ENCODE data around the gene CDC42SE2. TPM values are rescaled to one million over a fixed set of nuclear protein-coding genes. Genes with fewer than 3 reads are reported as not detected.

CDC42SE2 gene
- total RNA-seq, 1 experiment from 2014 or later: 32.8 TPM

DNA sequence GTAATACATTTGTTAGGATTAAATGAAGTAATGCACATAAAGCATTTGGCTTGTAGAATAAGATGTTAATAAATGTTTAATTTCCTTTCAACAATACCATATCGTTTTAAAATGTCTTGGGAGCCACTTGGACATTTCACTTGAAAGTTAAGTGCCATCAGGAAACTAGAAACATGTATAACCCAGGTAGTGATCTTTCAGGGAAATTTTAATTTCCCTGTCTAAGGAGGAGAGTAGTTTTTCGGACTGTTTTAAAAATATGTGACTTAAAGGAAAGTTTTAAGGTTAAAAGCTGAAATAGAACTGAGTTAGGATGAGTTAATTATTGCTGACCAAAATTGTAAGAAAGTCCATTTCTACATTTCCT is 18.0 kb downstream of the CDC42SE2 start:
- Histone ChIP-seq H3K79me2 (ENCODE audit: low read depth) (peaks cover 88% of the 10 kb centered on the region), H3K27me3 (ENCODE audit: insufficient read depth, low read depth) (no peaks in the 10 kb centered on the region), H2AFZ (no peak overlapping the region; the same call in 1 of the 2 replicates), H3K36me3 (ENCODE audit: low read depth) (peaks cover 4% of the 10 kb centered on the region; the same call in 1 of the 2 replicates), H3K9me3 (ENCODE audit: insufficient read depth, low read depth) (no peaks in the 10 kb centered on the region), H3K9me2 (ENCODE audit: insufficient read depth) (no peaks in the 10 kb centered on the region), H3K4me3 (peak overlapping the region; percentile 41), H3K4me1 (replicated peaks; ENCODE audit: insufficient read depth) (peaks cover 45% of the 10 kb centered on the region), H3K4me2 (peak overlapping the region; percentile 82), H3F3A (ENCODE audit: insufficient read depth, low read depth) (peaks cover 53% of the 10 kb centered on the region; the same call in 1 of the 2 replicates), H3K27ac (peak overlapping the region; percentile 87), H4K20me1 (ENCODE audit: insufficient read depth) (no peaks in the 10 kb centered on the region)
- TF ChIP-seq EZH2 (IDR thresholded peaks at IDR 0.05; ENCODE audit: low read depth): no peak
- TF ChIP-seq, protein P1, sequence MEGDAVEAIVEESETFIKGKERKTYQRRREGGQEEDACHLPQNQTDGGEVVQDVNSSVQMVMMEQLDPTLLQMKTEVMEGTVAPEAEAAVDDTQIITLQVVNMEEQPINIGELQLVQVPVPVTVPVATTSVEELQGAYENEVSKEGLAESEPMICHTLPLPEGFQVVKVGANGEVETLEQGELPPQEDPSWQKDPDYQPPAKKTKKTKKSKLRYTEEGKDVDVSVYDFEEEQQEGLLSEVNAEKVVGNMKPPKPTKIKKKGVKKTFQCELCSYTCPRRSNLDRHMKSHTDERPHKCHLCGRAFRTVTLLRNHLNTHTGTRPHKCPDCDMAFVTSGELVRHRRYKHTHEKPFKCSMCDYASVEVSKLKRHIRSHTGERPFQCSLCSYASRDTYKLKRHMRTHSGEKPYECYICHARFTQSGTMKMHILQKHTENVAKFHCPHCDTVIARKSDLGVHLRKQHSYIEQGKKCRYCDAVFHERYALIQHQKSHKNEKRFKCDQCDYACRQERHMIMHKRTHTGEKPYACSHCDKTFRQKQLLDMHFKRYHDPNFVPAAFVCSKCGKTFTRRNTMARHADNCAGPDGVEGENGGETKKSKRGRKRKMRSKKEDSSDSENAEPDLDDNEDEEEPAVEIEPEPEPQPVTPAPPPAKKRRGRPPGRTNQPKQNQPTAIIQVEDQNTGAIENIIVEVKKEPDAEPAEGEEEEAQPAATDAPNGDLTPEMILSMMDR (conservative IDR thresholded peaks at IDR 0.05): no peak
- DNase-seq: no peak
- POLR2A ChIA-PET (ENCODE audit: unreplicated experiment): no interaction called here
- intact Hi-C loops (cut with micrococcal nuclease; ENCODE audit: unreplicated experiment): loop anchor here (2.0 kb wide), 1 partner anchor 41 kb away; no protein-coding TSS in a partner anchor
- CTCF ChIA-PET: interaction anchor here (0.6 kb wide), 1 partner anchor 319 kb away, joined by 4 read pairs; no protein-coding TSS in a partner anchor
- TSS peak; percentile 23 for BruUV-seq (replicated peaks)

DNA sequence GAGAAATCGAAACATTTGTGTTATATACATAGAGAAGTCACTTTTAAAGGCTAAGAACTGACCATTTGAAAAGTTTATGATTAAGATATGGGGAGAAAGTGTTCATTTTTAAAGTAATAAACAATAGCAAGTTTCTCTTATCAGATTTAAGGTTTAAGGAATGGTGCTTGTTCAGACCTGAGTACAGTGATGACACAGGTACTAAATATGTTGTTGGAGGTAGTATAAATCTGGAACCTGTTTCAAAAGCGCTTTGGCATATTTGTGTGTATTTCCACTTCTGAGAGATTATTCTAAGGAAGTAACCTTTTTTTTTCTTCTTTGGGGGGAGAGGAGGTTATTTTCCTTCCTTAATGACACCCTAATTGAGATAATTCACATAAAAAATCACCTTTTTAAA is 18.4 kb downstream of the CDC42SE2 start:
- DNase-seq: peak in 1 of 2 experiments; percentile 79
- Histone ChIP-seq H4K20me1 (ENCODE audit: insufficient read depth) (no peaks in the 10 kb centered on the region), H3K4me1 (replicated peaks; ENCODE audit: insufficient read depth) (peaks cover 45% of the 10 kb centered on the region), H3K36me3 (ENCODE audit: low read depth) (peaks cover 4% of the 10 kb centered on the region; the same call in 1 of the 2 replicates), H3F3A (ENCODE audit: insufficient read depth, low read depth) (peaks cover 49% of the 10 kb centered on the region; the same call in 1 of the 2 replicates), H3K4me2 (peak overlapping the region; percentile 82), H3K9me3 (ENCODE audit: insufficient read depth, low read depth) (no peaks in the 10 kb centered on the region), H3K4me3 (peak overlapping the region; percentile 41), H3K9me2 (ENCODE audit: insufficient read depth) (no peaks in the 10 kb centered on the region), H2AFZ (no peak overlapping the region), H3K27me3 (ENCODE audit: insufficient read depth, low read depth) (no peaks in the 10 kb centered on the region), H3K27ac (peak overlapping the region; percentile 87), H3K79me2 (ENCODE audit: low read depth) (peaks cover 87% of the 10 kb centered on the region)
- intact Hi-C loops (cut with micrococcal nuclease; ENCODE audit: unreplicated experiment): no loop called here
- POLR2A ChIA-PET (ENCODE audit: unreplicated experiment): no interaction called here
- BruUV-seq (replicated peaks): no TSS peak
- TF ChIP-seq, protein P1 (conservative IDR thresholded peaks at IDR 0.05): no peak
- no peak for TF ChIP-seq EZH2 (IDR thresholded peaks at IDR 0.05; ENCODE audit: low read depth)
- CTCF ChIA-PET: interaction anchor here (0.6 kb wide), 1 partner anchor 320 kb away, joined by 4 read pairs; no protein-coding TSS in a partner anchor

DNA sequence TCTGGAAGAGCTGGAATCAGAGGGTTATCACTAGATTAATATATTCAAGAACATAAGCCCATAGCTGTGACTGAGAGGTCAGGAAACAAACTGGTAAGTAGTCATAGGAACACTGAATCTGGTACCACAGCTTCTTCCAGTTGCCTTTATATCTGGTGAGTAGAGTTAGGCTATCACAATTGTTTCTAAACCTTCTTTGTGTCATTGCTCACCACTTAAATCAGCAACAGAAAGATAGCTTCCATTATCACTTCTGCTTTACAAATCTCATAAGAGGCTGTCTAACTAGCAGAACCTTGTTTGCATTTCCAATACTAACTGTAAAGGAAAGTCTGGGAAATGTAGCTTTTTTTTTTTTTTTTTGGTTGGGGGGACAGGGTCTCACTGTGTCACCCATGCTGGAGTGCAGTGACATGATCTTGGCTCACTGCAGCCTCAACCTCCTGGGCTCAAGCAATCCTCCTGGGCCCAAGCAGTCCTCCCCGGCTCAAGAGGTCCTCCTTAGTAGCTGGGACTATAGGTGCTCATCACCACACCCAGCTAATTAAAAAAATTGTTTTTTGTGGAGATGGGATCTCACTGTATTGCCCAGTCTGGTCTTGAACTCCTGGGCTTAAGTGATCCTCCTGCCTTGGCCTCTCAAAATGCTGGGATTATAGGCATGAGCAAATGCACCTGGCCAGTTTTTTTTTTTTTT is 22.0 kb downstream of the CDC42SE2 start:
- Histone ChIP-seq H3K27me3 (ENCODE audit: insufficient read depth, low read depth) (no peaks in the 10 kb centered on the region), H3K9me2 (ENCODE audit: insufficient read depth) (no peaks in the 10 kb centered on the region), H4K20me1 (ENCODE audit: insufficient read depth) (no peaks in the 10 kb centered on the region), H3K36me3 (ENCODE audit: low read depth) (peaks cover 4% of the 10 kb centered on the region; the same call in 1 of the 2 replicates), H3K4me1 (replicated peaks; ENCODE audit: insufficient read depth) (peaks cover 25% of the 10 kb centered on the region), H2AFZ (no peak overlapping the region), H3F3A (ENCODE audit: insufficient read depth, low read depth) (peaks cover 18% of the 10 kb centered on the region; the same call in 1 of the 2 replicates), H3K4me3 (no peak overlapping the region), H3K79me2 (ENCODE audit: low read depth) (peaks cover 84% of the 10 kb centered on the region), H3K9me3 (ENCODE audit: insufficient read depth, low read depth) (no peaks in the 10 kb centered on the region), H3K27ac (no peak overlapping the region), H3K4me2 (no peak overlapping the region)
- no peak for TF ChIP-seq EZH2 (IDR thresholded peaks at IDR 0.05; ENCODE audit: low read depth)
- TF ChIP-seq, protein P1 (conservative IDR thresholded peaks at IDR 0.05): no peak
- CTCF ChIA-PET: interaction anchor here (0.6 kb wide), 1 partner anchor 15 kb away, joined by 27 read pairs; no protein-coding TSS in a partner anchor
- BruUV-seq (replicated peaks): no TSS peak
- no peak for DNase-seq
- POLR2A ChIA-PET (ENCODE audit: unreplicated experiment): interaction anchor here (0.6 to 0.7 kb wide), 2 partner anchors 102 to 121 kb away, joined by 3 to 4 read pairs; partner anchors contain the start of gene HINT1
- intact Hi-C loops (cut with micrococcal nuclease; ENCODE audit: unreplicated experiment): no loop called here

Data from PC-9 (cell line).